HepG2 (cell line): Measurements from ENCODE around the gene LBX2.

Source experiments
- MYNN ChIP-seq: sonication (generic); formaldehyde crosslinking; IDR thresholded peaks from 2 replicates; pipeline ENCODE4 v1.4.0; 2020; ENCODE audit warnings: mild to moderate bottlenecking, low read depth, missing genetic modification reagents
- SRF ChIP-seq: IDR thresholded peaks from 2 replicates; pipeline ENCODE4 v1.6.1; 2011; ENCODE audit warnings: mild to moderate bottlenecking, low read depth, low read length, moderate library complexity
- TF ChIP-seq, protein P1 (sequence below): sonication (generic); formaldehyde crosslinking; IDR thresholded peaks from 2 replicates; pipeline ENCODE4 v1.4.0; 2020; ENCODE audit warnings: missing genetic modification reagents

DNA sequence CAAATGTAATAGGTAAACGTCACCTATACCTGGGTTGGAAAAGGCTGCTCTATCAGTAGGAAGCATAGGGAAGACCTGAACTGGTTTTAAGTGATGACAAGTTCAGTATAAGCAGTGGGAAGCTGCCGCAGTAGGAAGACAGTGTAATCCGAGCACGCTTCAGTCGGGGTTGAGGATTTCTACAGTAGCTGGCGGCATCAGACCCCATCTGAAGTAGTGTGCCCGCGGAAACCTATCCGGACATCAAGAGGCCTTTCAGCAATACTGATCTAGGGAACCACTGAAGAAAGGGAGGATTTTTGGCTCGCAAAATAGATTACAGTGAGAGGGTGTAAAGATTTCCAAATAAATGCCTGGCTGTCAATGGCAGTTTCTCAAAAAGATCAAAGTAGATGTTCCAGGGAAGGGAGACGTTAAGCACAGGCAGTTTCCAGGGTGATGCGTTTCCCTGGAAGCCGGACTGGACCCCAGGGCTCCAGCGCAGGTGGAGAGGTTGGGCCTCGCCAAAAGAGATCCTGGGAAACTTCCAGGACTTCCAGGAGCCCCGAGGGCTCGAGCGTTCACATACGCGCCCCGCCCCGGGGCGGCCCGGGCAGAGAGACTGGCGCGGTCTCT, 49.0 kb upstream of the LBX2 start:
- TF ChIP-seq SRF (no peak), MYNN (no peak)
- TF ChIP-seq, protein P1, sequence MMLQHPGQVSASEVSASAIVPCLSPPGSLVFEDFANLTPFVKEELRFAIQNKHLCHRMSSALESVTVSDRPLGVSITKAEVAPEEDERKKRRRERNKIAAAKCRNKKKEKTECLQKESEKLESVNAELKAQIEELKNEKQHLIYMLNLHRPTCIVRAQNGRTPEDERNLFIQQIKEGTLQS (CRISPR knock-in tag): no peak
